Stomach (tissue), 4 donors: ENCODE data around the gene ZNF672.

Source experiments
- EP300 ChIP-seq: sonication (generic); formaldehyde crosslinking; IDR thresholded peaks from one replicate; pipeline ENCODE4 v1.6.1; 2017; ENCODE audit warnings: antibody characterized with exemption
- POLR2A ChIP-seq, 4 donors: fragments of 450-650 bp; IDR thresholded peaks; one replicate each; pipeline ENCODE4 v1.6.1; 2016; ENCODE audit warnings: antibody characterized with exemption in 4 of 4, control low read depth in 2 of 4, mild to moderate bottlenecking in 1 of 4, moderate library complexity in 1 of 4
- TF ChIP-seq, protein P1 (sequence below), 7 experiments: fragments of 450-650 bp in 4 of 7; fragments of 200-600 bp in 3 of 7; sonication (generic) in 3 of 7; IDR thresholded peaks; one replicate each; pipeline ENCODE4 v1.5.1; 2016 to 2019; ENCODE audit warnings: antibody characterized with exemption in 7 of 7, control low read depth in 2 of 7, mild to moderate bottlenecking in 1 of 7

GRCh38 chr1:248886237-248886895, 48.3 kb downstream of the ZNF672 start:
- TF ChIP-seq, protein P1, sequence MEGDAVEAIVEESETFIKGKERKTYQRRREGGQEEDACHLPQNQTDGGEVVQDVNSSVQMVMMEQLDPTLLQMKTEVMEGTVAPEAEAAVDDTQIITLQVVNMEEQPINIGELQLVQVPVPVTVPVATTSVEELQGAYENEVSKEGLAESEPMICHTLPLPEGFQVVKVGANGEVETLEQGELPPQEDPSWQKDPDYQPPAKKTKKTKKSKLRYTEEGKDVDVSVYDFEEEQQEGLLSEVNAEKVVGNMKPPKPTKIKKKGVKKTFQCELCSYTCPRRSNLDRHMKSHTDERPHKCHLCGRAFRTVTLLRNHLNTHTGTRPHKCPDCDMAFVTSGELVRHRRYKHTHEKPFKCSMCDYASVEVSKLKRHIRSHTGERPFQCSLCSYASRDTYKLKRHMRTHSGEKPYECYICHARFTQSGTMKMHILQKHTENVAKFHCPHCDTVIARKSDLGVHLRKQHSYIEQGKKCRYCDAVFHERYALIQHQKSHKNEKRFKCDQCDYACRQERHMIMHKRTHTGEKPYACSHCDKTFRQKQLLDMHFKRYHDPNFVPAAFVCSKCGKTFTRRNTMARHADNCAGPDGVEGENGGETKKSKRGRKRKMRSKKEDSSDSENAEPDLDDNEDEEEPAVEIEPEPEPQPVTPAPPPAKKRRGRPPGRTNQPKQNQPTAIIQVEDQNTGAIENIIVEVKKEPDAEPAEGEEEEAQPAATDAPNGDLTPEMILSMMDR (IDR thresholded peaks at IDR 0.05) = no peak
- TF ChIP-seq EP300 = no peak
- TF ChIP-seq POLR2A (IDR thresholded peaks at IDR 0.05) = no peak
